GM19099 (cell line): ENCODE data around the gene MYCBP2.

Source experiments
- POLR2A ChIP-seq: IDR thresholded peaks from 3 replicates; pipeline ENCODE4 v1.6.1; 2011; ENCODE audit warnings: low read depth; ENCODE audit not compliant: insufficient read length; ENCODE audit errors: extremely low read depth

MYCBP2 gene

DNA sequence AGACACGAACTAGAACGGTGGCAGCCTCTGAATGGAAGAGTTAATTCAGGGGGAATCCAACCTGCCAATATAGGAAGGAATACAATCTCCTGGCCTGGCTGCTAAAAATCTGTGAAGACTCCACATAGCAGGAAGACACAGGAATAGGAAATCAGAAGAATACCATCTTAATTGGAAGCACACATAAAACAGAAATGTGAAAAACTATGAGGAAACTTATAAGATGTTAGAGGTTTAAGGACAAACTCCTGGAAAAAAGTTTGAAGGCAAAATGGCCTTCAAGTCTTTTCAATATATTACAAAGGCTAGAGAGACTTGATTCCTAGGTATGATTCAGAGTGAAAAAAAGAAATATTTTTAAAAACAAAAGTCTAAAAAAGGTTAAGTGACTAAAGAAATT is 221.8 kb downstream of the MYCBP2 start:
- no peak for TF ChIP-seq POLR2A

DNA sequence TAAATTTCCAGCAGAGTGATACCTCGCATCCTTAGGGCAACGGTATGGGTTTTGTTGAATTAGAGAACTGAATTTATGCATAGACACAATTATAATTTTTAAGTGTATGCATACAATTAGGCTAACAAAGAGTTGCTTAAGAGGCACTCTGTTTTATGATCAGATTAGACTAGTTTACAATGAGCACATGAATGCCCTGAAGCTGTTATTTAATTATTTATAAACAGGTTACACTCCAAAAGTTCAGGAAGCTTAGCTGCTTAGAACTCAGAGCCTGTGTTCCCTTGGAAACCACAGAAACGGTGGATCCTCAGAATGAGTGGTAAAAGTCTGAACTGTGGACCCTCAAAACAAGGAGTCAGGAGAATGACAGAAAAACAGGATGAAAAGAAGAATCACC is 227.5 kb downstream of the MYCBP2 start:
- TF ChIP-seq POLR2A: no peak

DNA sequence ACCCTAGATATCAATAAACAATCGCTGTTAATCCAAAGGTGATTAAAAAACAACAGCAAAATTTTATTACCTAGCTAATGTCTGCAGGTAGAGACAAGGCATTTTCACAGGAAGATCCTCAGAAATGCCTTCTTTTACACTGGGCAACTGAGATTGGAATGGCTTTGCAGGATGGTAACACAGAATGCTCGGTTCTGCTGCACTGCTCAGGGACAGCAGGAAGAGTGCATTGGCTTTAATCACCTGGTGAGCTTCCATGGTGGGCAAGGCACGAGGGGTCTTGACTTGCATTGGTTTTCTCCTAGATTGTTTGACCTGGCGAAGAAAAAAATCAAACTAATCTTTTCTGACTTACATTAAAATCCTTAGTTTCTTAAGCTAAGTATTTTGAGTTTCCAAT is 231.6 kb downstream of the MYCBP2 start:
- TF ChIP-seq POLR2A: no peak

DNA sequence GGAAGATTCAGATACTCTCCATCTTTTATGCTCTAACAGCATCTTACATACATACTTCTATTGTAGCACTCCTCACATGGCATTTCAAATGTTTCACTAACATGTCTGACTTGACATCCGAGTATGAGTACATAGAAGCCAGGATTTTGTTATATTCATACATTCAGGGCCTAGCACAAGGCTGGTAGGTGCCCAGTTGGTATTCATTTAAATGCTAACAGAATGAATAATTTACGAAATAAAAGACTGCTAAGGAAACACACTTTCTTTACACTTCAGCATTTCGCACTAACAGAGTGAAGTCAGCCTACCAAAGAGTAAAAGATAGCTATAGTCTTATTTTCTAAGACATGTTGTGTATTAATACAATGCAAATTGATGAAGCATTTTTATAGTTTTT is 232.1 kb downstream of the MYCBP2 start:
- TF ChIP-seq POLR2A: no peak

DNA sequence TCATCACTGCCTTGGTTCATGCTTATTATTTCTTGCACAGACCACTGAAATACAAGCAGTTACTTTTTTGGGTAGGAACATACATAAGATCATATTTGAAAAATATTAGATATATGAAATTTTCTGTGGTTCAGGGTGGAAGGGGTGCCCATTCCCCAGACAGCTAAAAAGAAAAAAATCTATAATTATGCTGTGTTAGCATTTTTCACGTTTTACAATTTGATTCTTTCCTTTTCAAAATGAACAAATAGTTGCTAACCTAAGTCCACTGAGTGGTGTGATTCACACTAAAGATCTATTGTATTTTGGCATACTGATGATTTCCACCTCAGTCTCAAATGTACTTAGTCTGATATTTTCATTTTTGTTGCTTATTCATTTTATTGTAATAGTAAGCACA is 233.2 kb downstream of the MYCBP2 start:
- TF ChIP-seq POLR2A: no peak

DNA sequence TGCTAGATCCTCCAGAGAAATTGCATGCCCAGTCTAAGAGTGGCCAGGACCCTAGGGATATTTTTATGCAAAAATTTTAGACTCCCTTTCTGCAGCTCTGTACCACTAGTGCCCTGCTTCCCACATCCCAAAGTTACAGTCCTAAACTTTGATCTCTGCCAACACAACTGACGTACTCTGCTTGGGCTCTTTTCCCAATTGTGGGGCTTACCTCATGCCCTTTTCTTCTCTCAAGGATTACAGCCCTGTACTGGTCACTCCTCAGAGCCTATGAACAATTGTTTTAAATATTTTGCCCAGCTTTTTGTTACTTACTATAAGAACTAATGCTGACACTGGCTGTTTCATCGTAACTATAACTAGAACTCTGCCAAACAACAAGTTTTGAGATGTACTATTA is 242.1 kb downstream of the MYCBP2 start:
- TF ChIP-seq POLR2A: no peak

DNA sequence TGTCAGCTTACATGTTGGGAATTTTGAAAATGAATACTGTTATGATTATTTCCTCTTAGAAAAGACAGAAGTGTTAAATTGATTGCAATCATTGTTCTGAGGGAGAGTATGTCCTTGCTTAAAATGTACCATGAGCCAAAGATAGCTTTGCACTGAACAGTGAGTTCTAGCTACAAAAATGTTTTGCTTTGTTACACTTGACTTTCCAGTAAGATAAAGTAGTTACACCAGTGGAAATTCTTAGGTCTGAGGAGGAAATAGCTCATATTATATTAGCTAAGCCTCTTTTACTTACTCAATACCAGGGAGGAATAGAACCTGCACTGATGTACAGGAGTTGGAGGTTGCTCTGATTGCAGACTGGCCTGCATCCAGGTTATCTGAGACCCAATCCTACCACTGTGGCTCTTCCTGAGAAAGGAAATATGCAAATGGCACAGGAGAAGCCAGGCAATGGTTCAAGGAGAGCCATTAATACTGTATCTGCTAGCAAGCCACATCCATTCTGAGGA is 246.9 kb downstream of the MYCBP2 start:
- no peak for TF ChIP-seq POLR2A

DNA sequence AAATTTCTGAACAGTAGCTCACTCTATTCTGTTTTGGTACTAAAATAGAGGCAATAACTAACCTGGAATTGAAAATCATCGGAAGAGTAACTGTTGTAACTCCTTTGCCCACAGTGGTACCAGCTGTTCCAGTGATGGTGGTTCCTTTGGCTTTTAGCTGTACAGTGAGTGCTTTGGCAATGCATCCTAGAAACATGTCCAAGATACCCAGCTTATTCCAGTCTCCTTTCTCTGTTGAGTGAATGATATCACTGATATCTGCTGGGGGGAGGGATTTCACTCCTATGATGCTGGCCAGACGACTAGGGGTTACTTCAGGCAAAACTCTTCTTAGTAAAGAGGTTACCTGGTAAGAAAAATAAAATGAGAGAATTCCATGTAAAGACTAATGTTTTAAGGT is 259.4 kb downstream of the MYCBP2 start:
- no peak for TF ChIP-seq POLR2A

DNA sequence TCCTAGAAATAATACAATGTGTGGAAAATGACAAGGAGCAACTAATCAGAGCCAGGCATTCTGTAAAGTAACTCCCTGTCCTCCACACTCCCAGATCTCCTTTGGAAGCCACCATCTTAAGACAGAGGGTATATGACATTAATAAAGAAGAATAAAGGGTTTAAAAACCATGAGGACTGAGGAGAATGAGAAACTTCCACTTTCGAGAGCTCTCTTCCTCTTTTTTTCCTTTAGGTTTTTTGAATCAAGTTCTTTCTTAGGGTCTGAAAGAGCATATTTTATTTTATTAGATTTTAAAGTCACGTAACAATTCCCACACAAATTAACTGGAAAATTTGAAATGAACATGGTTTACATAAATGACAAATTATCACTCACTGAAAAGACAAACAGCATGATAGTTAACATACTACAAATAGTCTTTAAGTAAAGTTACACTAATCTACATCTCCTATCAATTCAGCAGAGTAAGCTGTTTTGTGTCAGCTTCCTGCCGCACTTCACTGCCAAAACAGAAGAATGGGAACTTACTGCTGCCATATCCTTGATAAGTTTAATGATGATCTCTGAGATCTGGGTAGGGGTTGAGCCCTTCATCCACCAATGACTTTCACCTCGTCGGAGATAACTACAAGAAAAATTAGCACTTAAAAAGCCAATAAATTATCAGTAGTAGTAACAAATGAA is 261.3 kb downstream of the MYCBP2 start:
- TF ChIP-seq POLR2A: no peak

DNA sequence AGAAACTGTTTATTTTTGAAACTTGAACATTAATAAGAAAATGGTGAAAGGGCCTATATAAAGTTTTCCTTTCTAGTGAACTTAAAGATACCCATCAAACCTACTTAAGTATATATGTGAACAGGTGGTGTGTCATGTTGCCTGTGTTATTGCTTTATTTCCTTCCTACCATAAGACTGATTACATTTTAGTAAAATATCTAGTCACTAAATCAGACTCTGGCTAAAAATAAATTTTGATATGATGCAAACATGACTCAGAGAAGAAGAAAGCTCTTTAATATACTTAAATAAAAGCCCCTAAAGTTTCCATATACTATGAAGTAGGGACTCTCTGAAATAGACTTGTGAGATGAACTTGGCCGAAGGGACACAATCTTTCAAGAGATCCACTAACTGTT is 264.8 kb downstream of the MYCBP2 start:
- TF ChIP-seq POLR2A: no peak

DNA sequence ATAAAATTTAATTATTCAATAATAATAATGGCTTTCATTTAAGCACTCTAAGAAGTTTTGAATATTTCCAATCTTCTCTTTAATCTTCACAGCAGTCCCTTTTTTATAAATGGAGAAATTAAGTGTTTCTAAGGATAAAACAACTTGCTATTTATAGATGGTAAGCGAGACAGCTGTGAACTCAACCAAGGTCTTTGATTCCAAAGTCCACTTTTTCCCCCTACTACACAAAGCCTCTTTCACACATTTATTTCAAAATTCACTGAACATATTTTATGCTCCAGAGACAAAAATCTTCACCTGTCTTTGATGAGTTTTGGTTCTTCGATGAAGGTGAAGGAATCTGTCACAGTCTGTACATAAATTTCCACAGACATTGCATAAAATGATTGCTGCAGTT is 265.5 kb downstream of the MYCBP2 start:
- TF ChIP-seq POLR2A: no peak

DNA sequence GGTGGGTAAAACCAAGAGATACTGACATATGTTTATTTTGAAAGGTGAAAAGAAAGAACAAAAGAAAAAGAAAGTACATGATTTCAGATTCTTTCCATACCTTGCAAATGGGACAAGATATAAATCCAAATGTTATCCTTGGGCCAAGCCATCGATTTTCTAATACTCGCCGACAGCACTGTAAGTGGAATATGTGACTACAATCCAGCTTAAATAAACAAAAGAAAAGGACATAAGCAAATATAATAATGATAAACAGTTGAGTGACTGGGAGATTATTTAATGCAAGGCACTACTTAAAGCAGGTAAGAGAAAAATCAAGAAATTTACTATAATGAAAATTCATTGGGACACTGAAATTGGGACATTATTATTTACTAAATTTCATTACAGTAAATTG is 270.0 kb downstream of the MYCBP2 start:
- TF ChIP-seq POLR2A: no peak

DNA sequence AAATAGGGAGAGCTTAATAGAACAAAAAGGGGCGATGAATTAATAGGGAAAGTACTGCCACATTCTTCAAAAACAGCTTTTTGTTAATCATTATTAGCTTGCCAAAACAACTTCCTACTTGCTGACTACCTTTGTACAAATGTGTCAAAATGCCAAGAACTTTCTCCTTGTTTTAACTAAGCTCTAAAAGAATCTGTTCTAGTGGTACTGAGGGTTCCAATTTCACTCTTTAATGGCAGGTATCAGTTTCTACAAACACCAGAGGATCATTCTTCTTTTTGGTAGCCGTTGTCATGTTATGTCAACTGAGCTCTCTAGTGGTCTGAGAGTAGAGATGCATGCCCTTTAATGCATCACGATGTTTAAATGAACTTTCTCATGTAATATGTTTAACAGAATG is 270.5 kb downstream of the MYCBP2 start:
- no peak for TF ChIP-seq POLR2A

DNA sequence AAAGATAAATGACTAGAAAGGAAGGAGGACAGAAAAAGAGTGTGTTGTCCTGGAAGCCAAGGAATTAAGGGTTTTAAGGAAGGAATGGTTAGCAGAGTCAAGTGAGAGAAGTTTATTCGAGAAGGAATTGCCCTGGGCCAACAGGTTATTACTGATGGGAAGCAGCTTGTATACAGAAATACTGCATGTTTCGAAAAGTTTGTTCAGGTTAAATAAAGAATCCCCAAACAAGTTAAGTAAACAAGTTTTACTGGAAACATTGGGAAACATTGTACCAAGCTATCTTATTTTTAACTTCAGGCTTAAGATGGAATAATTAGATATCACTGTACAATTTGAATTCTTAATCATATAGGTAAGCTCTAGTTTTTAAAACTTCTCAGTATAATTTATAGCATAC is 271.7 kb downstream of the MYCBP2 start:
- TF ChIP-seq POLR2A: no peak

DNA sequence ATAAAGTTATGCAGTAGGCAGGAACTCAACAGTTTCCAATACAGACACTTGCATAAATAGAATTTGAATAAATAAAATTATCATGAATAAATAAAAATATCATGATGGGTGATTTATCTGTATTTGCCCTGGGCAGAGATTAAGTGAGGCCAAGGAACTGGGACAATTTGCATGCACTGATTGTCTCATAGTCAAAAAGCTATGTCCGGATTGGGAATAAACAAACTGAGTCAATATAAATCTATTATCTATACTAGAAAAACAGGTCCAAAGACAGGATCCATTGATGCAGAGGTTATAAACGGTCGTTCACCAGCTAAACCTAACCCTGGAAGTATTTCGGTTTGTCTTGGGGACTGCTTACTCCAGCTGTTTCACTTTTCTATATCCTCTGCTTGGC is 273.7 kb downstream of the MYCBP2 start:
- no peak for TF ChIP-seq POLR2A

DNA sequence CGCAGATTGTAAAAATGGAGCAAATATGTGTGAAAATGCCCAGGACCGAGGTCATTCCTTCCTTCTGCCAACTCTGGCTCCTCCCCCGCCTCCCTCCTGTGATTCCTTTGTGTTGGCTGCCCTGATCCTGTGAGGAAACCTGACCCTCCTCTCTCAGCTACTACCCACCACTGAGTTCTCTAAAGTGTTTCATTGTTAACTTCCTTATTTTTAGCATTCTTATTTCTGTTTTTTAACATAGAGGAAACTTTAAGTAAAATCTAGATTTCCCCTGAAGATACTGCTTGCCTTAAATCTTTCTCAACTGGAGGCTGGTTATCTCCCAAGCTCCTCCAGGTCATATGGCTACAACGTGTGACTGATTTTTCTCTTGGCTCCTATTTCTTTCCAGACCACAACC is 278.2 kb downstream of the MYCBP2 start:
- no peak for TF ChIP-seq POLR2A
